GM12878 (cell line): ENCODE results near the gene FAHD2A.
"Not testable (repeated sequence)": the region's sequence is repeated elsewhere in the genome, so short reads cannot be mapped to it uniquely, and the experiment has no call there.

Experiments
- ATF2 ChIP-seq: IDR thresholded peaks from 2 replicates; pipeline ENCODE4 v1.6.1; 2012; ENCODE audit warnings: low read length, inconsistent platforms
- CEBPB ChIP-seq, 2 experiments: fragments of 150-350 bp in 1 of 2; IDR thresholded peaks; 2 replicates each; pipeline ENCODE4 v1.6.1; 2012 to 2014; ENCODE audit warnings: low read depth in 2 of 2, low read length in 2 of 2, borderline replicate concordance in 1 of 2, inconsistent platforms in 1 of 2
- CHD2 ChIP-seq: IDR thresholded peaks from 2 replicates; pipeline ENCODE4 v1.6.1; 2011; ENCODE audit warnings: low read depth, low read length, improper control_type of control experiment, borderline replicate concordance
- CTCF ChIP-seq, 3 experiments: IDR thresholded peaks in 2 of 3; conservative IDR thresholded peaks in 1 of 3; 2 replicates each; pipeline ENCODE4 v1.5.1; 2011; ENCODE audit warnings: low read depth in 3 of 3, low read length in 3 of 3, mild to moderate bottlenecking in 3 of 3, control low read depth in 2 of 3, moderate library complexity in 2 of 3, inconsistent platforms in 1 of 3, mixed read lengths in 1 of 3; ENCODE audit not compliant: control insufficient read depth in 2 of 3, insufficient read depth in 1 of 3; ENCODE audit errors: extremely low read depth in 1 of 3
- EED ChIP-seq: sonication (generic); IDR thresholded peaks from 2 replicates; pipeline ENCODE4 v1.6.1; 2016; ENCODE audit warnings: antibody characterized with exemption, low read depth
- EZH2 ChIP-seq: IDR thresholded peaks from 2 replicates; pipeline ENCODE4 v1.6.1; 2012; ENCODE audit warnings: low read depth, mild to moderate bottlenecking, control low read depth, inconsistent platforms, low read length, borderline replicate concordance; ENCODE audit not compliant: control insufficient read depth
- MAX ChIP-seq: IDR thresholded peaks from 2 replicates; pipeline ENCODE4 v1.6.1; 2012; ENCODE audit warnings: low read depth, low read length, improper control_type of control experiment
- NRF1 ChIP-seq: conservative IDR thresholded peaks from 2 replicates; pipeline ENCODE4 v1.6.1; 2011; ENCODE audit warnings: mild to moderate bottlenecking, low read depth, low read length, improper control_type of control experiment
- POLR2A ChIP-seq: IDR thresholded peaks from 2 replicates; pipeline ENCODE4 v1.6.1; 2011; ENCODE audit warnings: low read depth, mild to moderate bottlenecking, low read length
- POLR2AphosphoS5 ChIP-seq: IDR thresholded peaks from 2 replicates; pipeline ENCODE4 v1.6.1; 2011; ENCODE audit warnings: mild to moderate bottlenecking, low read length, inconsistent platforms
- REST ChIP-seq: IDR thresholded peaks from 2 replicates; pipeline ENCODE4 v1.6.1; 2012; ENCODE audit warnings: mild to moderate bottlenecking, low read depth, low read length
- TARDBP ChIP-seq: IDR thresholded peaks from 2 replicates; pipeline ENCODE4 v1.6.1; 2016; ENCODE audit warnings: borderline replicate concordance
- ZBTB4 ChIP-seq: fragments of 450-650 bp; formaldehyde crosslinking; IDR thresholded peaks from 2 replicates; pipeline ENCODE4 v1.4.0; 2022; ENCODE audit warnings: mild to moderate bottlenecking, moderate library complexity

GRCh38 chr2:95427196-95427867 is 24.8 kb downstream of the FAHD2A start:
- not testable (repeated sequence) for TF ChIP-seq POLR2A; REST; TARDBP; MAX; CEBPB (IDR thresholded peaks at IDR 0.05; ENCODE audit: borderline replicate concordance in 1 of 2, low read depth in 2 of 2, low read length in 2 of 2); CTCF (IDR thresholded peaks at IDR 0.05 in 2 of 3, conservative IDR thresholded peaks at IDR 0.05 in 1 of 3; ENCODE audit: control insufficient read depth in 2 of 3, extremely low read depth in 1 of 3, insufficient read depth in 1 of 3, low read depth in 3 of 3, low read length in 3 of 3); EED; POLR2AphosphoS5; CHD2; ATF2; EZH2; ZBTB4 (CRISPR knock-in tag); NRF1
